NCI-H1417 (cell line): ENCODE measurements around the gene FRMPD2.
A peak's percentile ranks its signal among the peaks of the same experiment; 100 is the strongest.

Experiments used
- DNase-seq, 3 experiments: peaks; one replicate each; lab custom pipeline; 2025; lab: John Stamatoyannopoulos, UW

Gene FRMPD2, protein sequence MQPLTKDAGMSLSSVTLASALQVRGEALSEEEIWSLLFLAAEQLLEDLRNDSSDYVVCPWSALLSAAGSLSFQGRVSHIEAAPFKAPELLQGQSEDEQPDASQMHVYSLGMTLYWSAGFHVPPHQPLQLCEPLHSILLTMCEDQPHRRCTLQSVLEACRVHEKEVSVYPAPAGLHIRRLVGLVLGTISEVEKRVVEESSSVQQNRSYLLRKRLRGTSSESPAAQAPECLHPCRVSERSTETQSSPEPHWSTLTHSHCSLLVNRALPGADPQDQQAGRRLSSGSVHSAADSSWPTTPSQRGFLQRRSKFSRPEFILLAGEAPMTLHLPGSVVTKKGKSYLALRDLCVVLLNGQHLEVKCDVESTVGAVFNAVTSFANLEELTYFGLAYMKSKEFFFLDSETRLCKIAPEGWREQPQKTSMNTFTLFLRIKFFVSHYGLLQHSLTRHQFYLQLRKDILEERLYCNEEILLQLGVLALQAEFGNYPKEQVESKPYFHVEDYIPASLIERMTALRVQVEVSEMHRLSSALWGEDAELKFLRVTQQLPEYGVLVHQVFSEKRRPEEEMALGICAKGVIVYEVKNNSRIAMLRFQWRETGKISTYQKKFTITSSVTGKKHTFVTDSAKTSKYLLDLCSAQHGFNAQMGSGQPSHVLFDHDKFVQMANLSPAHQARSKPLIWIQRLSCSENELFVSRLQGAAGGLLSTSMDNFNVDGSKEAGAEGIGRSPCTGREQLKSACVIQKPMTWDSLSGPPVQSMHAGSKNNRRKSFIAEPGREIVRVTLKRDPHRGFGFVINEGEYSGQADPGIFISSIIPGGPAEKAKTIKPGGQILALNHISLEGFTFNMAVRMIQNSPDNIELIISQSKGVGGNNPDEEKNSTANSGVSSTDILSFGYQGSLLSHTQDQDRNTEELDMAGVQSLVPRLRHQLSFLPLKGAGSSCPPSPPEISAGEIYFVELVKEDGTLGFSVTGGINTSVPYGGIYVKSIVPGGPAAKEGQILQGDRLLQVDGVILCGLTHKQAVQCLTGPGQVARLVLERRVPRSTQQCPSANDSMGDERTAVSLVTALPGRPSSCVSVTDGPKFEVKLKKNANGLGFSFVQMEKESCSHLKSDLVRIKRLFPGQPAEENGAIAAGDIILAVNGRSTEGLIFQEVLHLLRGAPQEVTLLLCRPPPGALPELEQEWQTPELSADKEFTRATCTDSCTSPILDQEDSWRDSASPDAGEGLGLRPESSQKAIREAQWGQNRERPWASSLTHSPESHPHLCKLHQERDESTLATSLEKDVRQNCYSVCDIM (N-terminal part only)

DNA sequence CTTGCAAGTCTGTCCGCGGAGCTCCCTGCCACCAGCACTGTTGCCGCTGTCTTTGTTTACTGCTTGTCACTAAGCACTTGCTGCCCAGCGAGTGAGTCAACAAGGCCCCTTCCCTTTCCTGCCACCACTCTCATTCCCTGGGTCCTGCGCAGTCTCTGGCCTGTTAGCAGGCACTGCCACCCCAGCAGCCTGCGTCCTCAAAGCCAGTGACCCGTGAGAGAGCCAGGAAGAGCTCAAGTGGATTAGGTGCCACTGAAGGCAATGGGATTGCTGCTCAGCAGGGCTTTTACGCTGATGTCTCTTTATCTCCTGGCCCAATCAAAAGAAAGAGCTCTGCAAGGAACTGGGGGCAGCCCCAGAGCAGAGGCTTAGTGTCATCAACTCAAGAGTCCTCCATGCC lies at the start of gene FRMPD2:
TSS of gene FRMPD2 (minus strand) at position 61 of the 400 bp plus-strand sequence. CDS start 129 bp downstream, outside the sequence.
- peak; percentile 5 to 39 (median 11) for DNase-seq

- DNase-seq: no peak
Measured at GRCh38 chr10:48322017-48322416, 47.5 kb upstream of the FRMPD2 start.

DNA sequence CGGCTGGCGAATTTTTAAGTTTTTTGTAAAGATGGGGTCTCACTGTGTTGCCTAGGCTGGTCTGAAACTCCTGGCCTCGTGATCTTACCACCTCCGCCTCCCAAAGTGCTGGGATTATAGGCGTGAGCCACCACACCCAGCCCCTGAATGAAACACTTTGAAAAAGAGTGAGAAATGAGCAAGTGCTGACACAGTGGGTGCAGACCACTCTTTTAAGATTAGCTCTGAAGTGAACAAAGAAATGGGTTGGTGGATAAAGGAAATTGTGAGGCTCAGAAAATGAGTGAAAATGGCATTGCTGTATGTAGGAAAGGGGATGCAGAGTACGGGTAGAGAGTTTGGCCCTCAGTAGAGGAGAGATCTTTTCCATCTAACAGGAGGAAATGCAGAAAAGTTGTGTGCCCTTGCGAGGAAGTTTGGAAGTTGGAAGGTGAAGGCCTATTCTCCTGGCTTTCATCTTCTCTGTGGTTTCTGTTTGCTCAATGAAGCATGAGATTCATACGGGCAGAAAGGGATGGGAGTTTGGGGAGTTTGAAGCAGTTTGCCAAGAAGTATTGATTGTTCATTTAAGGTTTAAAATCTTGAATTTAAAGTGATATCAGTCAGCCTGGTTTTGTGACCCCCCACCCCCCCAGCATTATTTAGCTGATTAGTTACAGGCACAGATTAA lies 43.0 kb upstream of the FRMPD2 start:
- no peak for DNase-seq

DNA sequence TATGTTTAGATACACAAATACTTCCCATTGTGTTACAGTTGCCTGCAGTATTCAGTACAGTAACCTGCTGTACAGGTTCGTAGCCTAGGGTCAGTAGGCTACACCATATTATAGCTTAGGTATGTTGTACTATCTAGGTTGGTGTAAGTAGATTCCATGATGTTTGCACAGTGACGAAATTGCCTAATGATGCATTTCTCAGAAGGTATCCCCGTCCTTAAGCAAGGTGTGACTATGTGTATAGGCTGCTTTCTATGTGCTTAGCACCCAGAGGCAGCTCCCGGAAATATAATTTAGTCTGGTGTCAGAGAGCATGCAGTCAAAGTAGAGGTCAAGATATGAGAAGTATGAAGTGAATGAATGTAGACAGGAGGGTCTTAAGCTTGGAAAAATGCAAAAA lies 41.7 kb upstream of the FRMPD2 start:
- DNase-seq: no peak

DNA sequence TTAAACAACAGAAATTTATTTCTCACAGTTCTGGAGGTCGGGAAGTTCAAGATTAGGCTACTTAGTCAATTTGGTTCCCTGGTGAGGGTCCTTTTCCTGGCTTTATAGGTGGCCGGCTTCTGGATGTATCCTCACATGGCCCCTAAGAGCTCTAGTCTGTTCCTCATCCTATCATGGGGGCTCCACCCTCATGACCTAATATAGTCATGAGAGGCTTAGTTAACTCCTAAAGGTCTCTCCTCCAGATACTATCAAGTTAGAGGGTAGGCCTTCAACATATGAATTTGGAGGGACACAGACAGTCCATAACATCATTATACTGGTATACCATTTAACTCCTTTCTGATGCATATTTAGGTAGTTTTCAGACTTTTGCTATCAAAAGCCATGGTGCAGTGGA lies 39.6 kb upstream of the FRMPD2 start:
- no peak for DNase-seq

DNA sequence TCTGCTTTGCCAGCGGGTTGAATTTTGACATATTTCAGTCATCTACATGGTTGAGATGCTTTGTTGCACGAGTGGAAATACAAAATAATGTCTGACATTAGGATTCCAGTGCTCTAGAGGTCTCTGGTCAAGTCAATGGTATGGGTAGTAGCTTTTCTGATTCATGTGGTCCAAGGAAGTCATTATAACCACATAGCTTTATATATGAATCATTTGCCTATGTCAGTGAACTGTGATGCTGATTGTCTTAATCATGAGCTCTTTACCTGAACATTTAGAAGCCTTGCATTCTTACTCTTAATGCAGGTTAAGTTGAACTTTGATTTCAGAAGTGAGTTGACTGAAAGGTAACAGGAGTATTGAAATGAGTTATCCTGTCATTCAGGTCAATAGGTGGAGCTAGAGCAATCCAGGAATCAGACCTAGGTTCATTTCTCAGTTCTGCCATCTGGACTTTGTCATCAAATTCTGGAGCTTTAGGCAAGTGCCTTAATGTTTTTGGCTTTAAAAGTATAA lies 35.3 kb upstream of the FRMPD2 start:
- DNase-seq: peak in 1 of 3 experiments; percentile 11

DNA sequence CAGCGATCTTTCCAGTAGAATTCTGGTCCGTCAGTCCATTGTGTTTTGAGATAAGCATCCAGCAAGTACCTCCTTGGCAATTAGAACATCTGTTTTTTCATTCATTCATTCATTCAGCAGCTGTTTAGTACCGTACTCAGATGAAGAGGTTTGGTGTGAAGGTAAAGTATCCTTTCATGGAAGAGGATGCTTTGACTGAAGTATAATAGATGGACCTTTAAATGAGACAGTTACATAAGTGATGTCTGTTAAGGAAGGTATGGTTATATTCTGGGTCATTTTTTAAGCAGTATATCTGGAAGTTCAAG lies 33.2 kb upstream of the FRMPD2 start:
- DNase-seq: peak in 1 of 3 experiments; percentile 57

DNA sequence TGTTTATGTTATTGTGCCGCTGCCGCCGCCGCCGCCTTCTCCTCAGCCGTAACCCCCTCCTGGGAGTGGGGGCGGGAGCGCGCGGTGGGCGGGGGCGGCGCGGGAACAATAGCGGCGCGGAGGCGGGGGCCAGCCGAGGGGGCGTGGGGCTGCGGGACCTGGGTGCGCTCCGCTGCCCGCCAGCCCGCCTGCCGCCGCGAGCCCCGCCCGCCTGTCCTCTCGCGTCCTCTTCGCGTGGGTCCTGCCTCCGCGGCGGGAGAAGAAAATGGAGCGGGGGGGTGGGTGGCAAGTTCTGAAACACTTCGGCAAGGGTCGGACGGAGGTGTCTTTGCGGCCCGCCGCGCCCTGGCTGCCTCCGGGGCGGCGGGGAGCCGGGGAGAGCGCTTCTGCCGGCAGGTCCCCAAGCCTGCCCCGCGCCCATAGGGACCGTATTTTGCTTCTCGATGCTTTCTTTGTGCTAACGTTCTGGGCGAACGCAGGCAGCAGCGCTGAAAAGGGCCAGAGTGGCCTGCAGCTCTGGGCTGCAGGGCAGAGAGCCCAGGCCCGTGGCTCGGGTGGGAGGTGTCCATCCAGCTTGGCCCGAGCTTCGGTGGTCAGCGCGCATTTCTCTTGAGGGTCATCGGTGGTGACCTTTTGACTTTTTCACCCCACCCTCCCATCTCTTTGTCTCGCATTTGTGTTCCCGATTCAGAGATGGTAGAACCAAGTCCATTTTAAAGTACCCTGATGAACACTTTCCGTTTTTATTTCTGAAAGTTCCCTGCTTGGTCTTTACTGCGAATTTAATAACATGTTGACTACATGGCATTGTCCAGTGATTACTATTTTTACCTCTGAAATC lies 32.6 kb upstream of the FRMPD2 start:
- peak; percentile 49 to 86 (median 84) for DNase-seq

GRCh38 chr10:48306265-48306869 lies 31.9 kb upstream of the FRMPD2 start, which contains the start of gene MAPK8:
MAPK8 (plus strand) TSS chr10:48306677; CDS start chr10:48401661, 94,984 bp downstream.
- DNase-seq: peak; percentile 90 to 94 (median 92)

- no peak for DNase-seq
Measured at GRCh38 chr10:48305905-48306264, 31.4 kb upstream of the FRMPD2 start.

DNA sequence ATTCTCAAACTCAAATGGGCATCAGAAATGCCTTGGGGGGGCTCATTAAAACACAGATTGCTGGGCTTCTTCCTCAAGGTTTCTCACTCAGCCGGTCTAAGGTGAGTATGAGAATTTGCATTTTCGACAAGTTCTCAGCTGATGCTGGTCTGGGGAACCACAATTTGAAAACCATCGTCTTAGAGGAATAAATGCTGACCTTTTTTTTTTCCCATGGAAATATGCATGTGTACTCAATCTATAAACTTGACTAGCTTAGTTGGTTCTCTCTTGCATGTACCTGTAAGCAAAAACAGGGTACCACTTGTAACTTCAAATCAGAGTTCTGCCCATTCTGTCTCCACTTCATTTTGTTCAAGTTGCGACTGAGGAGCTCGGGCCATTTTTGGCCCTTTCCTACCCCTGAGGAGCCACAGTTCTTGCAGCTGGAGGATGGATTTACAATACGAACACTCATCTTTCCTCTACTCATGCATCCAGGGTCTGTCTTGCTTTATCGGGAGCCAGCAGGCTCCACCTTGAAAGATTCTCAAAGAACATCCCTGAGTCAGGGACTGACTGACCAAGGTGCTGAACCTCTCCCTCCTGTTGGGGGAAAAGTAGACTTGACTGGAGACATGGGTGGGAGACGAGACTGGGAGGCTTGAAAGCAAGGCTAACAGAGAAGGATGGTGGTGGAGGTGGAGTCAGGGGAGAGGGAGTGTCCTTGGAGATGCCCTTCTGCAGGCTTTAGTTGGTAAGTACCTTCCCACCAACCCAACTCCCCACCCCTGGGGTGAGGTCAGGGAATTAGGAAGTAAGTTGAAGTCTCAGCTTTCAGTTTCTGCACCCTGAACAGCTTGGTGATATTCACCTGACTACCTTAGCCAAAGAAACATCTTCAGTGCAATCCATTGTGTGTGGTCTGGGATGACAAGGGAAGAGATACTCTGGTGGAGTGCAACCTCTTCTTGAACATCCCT lies 28.3 kb upstream of the FRMPD2 start:
- DNase-seq: no peak

- no peak for DNase-seq
Measured at GRCh38 chr10:48300556-48300955, 26.1 kb upstream of the FRMPD2 start.

- no peak for DNase-seq
Measured at GRCh38 chr10:48299692-48300091, 25.2 kb upstream of the FRMPD2 start.

- DNase-seq: no peak
Measured at GRCh38 chr10:48299066-48299465, 24.6 kb upstream of the FRMPD2 start.

DNA sequence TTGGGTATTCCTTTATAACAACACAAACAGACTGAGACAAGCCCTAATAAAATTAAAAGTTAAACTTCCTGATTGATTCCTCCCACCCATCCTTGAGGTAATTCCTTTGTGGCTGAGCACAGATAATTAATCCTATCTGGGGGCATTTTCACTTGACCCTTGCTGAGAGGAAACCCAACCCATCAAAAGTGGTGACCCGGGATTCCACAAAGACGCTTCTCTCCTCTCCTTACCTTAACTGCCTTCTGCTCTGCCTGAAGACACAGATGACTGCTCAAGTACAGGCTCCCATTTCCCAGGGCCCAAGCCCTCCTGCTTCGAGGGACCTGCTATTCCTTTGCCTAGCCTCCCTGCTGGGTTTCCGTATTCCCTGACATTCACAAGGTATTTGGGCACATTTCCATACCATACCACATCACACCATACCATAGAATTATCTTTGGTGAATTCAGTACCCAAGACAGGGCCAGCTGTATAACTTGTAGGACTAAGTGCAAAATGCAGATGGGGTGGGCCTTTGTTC lies 22.1 kb upstream of the FRMPD2 start:
- DNase-seq: no peak

GRCh38 chr10:48294431-48294830 lies 19.9 kb upstream of the FRMPD2 start:
- no peak for DNase-seq

- DNase-seq: no peak
Measured at GRCh38 chr10:48292616-48293015, 18.1 kb upstream of the FRMPD2 start.

DNA sequence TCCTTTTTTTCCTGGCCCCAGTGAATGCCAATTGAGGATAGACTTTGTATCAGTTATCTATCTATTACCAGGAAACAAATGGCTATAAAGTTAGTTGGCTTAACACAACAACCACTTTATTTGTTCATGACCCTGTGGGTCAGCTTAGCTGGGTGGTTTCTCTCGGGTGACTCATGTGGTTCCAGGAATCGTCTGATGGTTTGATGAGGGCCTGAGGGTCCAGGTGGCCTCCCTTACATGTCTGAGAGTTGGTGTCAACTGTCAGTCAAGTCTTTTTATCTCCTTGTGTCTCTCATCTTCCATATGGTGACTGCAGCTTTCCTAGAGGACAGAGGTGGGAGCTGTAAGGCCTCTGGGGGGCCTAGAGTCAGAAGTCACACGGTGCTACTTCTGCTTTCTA lies 16.7 kb upstream of the FRMPD2 start:
- DNase-seq: no peak

- DNase-seq: no peak
Measured at GRCh38 chr10:48290286-48290685, 15.8 kb upstream of the FRMPD2 start.
